Pancreas (tissue), 10 donors: ENCODE results near the gene FAM20C. TPM values are rescaled to one million over a fixed set of nuclear protein-coding genes. Genes with fewer than 3 reads are reported as not detected.

ENCODE experiments used
- ATAC-seq, 4 donors: fragments of 200-7000 bp; cut with Tn5 transposase; one replicate each; pipeline versions ENCODE4 v1.8.0 to v1.9.1; 2020; ENCODE audit warnings: mild to moderate bottlenecking in 4 of 4, moderate library complexity in 4 of 4
- DNase-seq, 6 donors: peaks; one replicate each; pipeline ENCODE4 v3.0.0-alpha.2; 2020
- FAIRE-seq: peaks from 2 replicates; lab custom pipeline; 2012; peaks lifted over from hg19 to GRCh38; lab: Jason Lieb, UNC
- H3K27ac ChIP-seq, 4 donors: fragments of 200-600 bp; sonication (generic); 1 replicate in 3 of 4; 2 replicates in 1 of 4; pipeline versions ENCODE4 v1.5.0 to v1.8.0; 2020
- H3K27me3 ChIP-seq, 4 donors: fragments of 200-600 bp; one replicate each; pipeline ENCODE4 v1.8.0; 2021
- H3K36me3 ChIP-seq, 3 donors: fragments of 200-600 bp; sonication (generic) in 1 of 3; one replicate each; pipeline versions ENCODE4 v1.5.0 to v1.8.0; 2020 to 2021
- H3K4me1 ChIP-seq, 3 donors: fragments of 200-600 bp; one replicate each; pipeline ENCODE4 v1.8.0; 2021
- H3K4me3 ChIP-seq, 4 donors: fragments of 200-600 bp; sonication (generic) in 2 of 4; one replicate each; pipeline versions ENCODE4 v1.5.0 to v1.8.0; 2020 to 2021
- H3K9me3 ChIP-seq, 4 donors: fragments of 200-600 bp; one replicate each; pipeline ENCODE4 v1.8.0; 2021
- WGBS, 2 donors: extraction: QIAGEN DNeasy Blood & Tissue Kit; methylation state at CpG; one replicate each; pipeline ENCODE4 v1.1.7; 2013; 5-methylcytosine and 5-hydroxymethylcytosine counted together
- intact Hi-C, 3 donors: fragments of 100-400 bp; cut with DNase I; formaldehyde crosslinking; loops; one replicate each; pipeline versions ENCODE4 v1.11.1 to v1.14.2; 2022
- polyA plus RNA-seq, 2 donors: library from polyadenylated mRNA; stranded (reverse); fragments of 200-250 nt; gene quantifications; one replicate each; pipeline ENCODE4 v1.2.3, GENCODE V29; 2013
- total RNA-seq, 6 donors: library from RNA; stranded (reverse); fragmentation: NEBNext Ultra II Directional in 4 of 6; extraction: Animal tissue kit (Norgen Biotek cat#: 25700) in 4 of 6; gene quantifications; one replicate each; pipeline versions ENCODE4 v1.2.1 to v1.2.4, GENCODE V29; 2021 to 2023
- TF ChIP-seq, protein P1 (sequence below), 4 donors: fragments of 200-600 bp; sonication (generic) in 3 of 4; IDR thresholded peaks; one replicate each; pipeline versions ENCODE4 v1.5.0 to v1.8.0; 2021; ENCODE audit warnings: antibody characterized with exemption in 4 of 4
- donor health status: healthy with polysubstance abuse.
- donor health status: DM: no; HTN: no; CAD: no; lungs with moderate emphysema.
- donor health status: DM: no; HTN: no; CAD: no.
- donor health status: control.
- donor health status: control.
- donor health status: Bipolar disorder and iron deficiency.
- donor health status: DM: yes; HTN: yes; CAD: no.
- donor health status: DM: no; HTN: no; CAD: no.
- donor health status: DM: no; HTN: no; CAD: no.
- donor health status: DM: yes; HTN: yes; CAD: no.

The FAM20C gene
- total and polyA plus RNA-seq, 8 donors: 8.9 to 43.1 (median 13.4) TPM

DNA sequence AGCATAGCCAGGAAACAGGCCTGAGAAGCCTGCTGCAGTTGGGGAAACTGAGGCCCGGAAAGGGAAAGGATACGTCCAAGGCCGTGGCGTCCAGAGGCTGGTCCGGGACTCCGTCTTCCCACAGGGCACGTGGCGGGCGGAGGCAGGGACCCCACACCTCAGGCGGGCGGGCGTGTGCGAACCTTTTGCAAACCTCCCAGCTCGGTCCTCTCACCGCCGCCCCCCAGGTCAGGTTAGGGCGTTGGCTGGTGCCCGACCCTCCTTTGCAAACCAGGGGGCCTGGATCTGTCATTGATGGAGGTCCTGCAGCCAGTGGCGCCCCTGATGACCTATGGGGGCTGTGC, 19.3 kb downstream of the FAM20C start:
- FAIRE-seq: no peak
- Histone ChIP-seq H3K4me3 (no peak overlapping the region), H3K4me1 (no peaks in the 10 kb centered on the region), H3K9me3 (no peaks in the 10 kb centered on the region), H3K27ac (no peak overlapping the region), H3K36me3 (peaks cover 0 to 4% (median 0%) of the 10 kb centered on the region in 3 donors), H3K27me3 (no peaks in the 10 kb centered on the region)
- 96 to 100% methylated on average over 19 of the region's 19 CpGs for WGBS, 2 donors
- TF ChIP-seq, protein P1, sequence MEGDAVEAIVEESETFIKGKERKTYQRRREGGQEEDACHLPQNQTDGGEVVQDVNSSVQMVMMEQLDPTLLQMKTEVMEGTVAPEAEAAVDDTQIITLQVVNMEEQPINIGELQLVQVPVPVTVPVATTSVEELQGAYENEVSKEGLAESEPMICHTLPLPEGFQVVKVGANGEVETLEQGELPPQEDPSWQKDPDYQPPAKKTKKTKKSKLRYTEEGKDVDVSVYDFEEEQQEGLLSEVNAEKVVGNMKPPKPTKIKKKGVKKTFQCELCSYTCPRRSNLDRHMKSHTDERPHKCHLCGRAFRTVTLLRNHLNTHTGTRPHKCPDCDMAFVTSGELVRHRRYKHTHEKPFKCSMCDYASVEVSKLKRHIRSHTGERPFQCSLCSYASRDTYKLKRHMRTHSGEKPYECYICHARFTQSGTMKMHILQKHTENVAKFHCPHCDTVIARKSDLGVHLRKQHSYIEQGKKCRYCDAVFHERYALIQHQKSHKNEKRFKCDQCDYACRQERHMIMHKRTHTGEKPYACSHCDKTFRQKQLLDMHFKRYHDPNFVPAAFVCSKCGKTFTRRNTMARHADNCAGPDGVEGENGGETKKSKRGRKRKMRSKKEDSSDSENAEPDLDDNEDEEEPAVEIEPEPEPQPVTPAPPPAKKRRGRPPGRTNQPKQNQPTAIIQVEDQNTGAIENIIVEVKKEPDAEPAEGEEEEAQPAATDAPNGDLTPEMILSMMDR (IDR thresholded peaks at IDR 0.05): no peak
- intact Hi-C loops: no loop called here
- no peak for DNase-seq
- no peak for ATAC-seq

- WGBS, 2 donors: 97% methylated on average over 14 of the region's 14 CpGs
- no peaks in the 10 kb centered on the region for H3K9me3 ChIP-seq
- ATAC-seq (no peak), FAIRE-seq (no peak), DNase-seq (no peak)
- H3K27ac ChIP-seq: no peak overlapping the region
- TF ChIP-seq, protein P1 (IDR thresholded peaks at IDR 0.05): no peak
- H3K27me3 ChIP-seq: no peaks in the 10 kb centered on the region
- H3K4me1 ChIP-seq: no peaks in the 10 kb centered on the region
- H3K36me3 ChIP-seq: peaks cover 0 to 4% (median 0%) of the 10 kb centered on the region in 3 donors
- no peak overlapping the region for H3K4me3 ChIP-seq
- intact Hi-C loops: no loop called here
Observed at GRCh38 chr7:212754-213153, 20.4 kb downstream of the FAM20C start.

DNA sequence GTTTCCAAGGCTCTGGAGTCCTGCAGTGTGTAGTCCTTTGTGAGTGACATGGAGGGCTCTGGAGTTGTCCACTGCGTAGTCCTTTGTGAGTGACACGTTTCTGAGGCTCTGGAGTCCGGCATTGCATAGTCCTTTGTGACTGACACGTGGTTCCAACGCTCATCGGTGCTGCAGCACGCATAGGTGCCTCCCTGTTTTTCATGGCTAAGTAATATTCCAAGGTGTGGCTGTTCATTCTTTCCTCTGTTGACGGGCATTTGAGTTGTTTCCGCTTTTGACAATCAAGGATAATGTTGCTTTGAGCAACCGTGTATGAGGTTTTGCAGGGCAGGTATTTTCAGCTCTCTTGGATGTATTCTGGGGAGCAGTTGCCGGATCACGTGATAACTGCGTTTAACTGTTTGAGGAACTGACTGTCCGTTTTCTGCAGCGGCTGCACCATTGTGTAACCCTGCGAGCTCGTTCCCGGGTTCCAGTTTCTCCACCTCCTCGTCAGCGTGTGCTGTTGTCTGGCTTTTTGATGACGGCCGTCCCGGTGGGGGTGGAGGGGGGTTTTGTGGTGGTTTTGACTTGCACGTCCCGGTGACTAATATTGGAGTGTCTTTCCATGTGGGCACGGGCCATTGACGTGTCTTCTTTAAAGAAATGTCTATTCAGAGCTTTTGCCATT, 21.1 kb downstream of the FAM20C start:
- Histone ChIP-seq H3K36me3 (peaks cover 0 to 4% (median 0%) of the 10 kb centered on the region in 3 donors), H3K27ac (no peak overlapping the region), H3K4me3 (no peak overlapping the region), H3K27me3 (no peaks in the 10 kb centered on the region), H3K4me1 (no peaks in the 10 kb centered on the region), H3K9me3 (no peaks in the 10 kb centered on the region)
- TF ChIP-seq, protein P1 (IDR thresholded peaks at IDR 0.05): no peak
- intact Hi-C loops: no loop called here
- ATAC-seq (no peak), FAIRE-seq (no peak), DNase-seq (no peak)
- 93 to 97% methylated on average over 27 of the region's 27 CpGs for WGBS, 2 donors

GRCh38 chr7:214410-215212, 22.2 kb downstream of the FAM20C start:
- intact Hi-C loops: no loop called here
- Histone ChIP-seq H3K4me3 (no peak overlapping the region), H3K9me3 (no peaks in the 10 kb centered on the region), H3K27ac (no peak overlapping the region), H3K4me1 (no peaks in the 10 kb centered on the region), H3K27me3 (no peaks in the 10 kb centered on the region), H3K36me3 (peaks cover 0 to under 1% (median 0%) of the 10 kb centered on the region in 3 donors)
- TF ChIP-seq, protein P1 (IDR thresholded peaks at IDR 0.05): no peak
- ATAC-seq (no peak), FAIRE-seq (no peak), DNase-seq (no peak)
- 83 to 87% methylated on average over 36 of the region's 36 CpGs for WGBS, 2 donors
